Tibial nerve (tissue), 3 donors: ENCODE data around the gene KCNH2.

Experiments used
- POLR2A ChIP-seq, 2 donors: fragments of 450-650 bp; IDR thresholded peaks; one replicate each; pipeline ENCODE4 v1.6.1; 2017; ENCODE audit warnings: antibody characterized with exemption in 2 of 2, mild to moderate bottlenecking in 2 of 2, moderate library complexity in 2 of 2
- TF ChIP-seq, protein P1 (sequence below), 5 experiments: fragments of 200-600 bp in 3 of 5; fragments of 450-650 bp in 2 of 5; sonication (generic) in 3 of 5; IDR thresholded peaks; one replicate each; pipeline ENCODE4 v1.5.1; 2016 to 2019; ENCODE audit warnings: antibody characterized with exemption in 5 of 5, mild to moderate bottlenecking in 3 of 5, moderate library complexity in 2 of 5

GRCh38 chr7:150937848-150938561, 40.1 kb downstream of the KCNH2 start:
- TF ChIP-seq, protein P1, sequence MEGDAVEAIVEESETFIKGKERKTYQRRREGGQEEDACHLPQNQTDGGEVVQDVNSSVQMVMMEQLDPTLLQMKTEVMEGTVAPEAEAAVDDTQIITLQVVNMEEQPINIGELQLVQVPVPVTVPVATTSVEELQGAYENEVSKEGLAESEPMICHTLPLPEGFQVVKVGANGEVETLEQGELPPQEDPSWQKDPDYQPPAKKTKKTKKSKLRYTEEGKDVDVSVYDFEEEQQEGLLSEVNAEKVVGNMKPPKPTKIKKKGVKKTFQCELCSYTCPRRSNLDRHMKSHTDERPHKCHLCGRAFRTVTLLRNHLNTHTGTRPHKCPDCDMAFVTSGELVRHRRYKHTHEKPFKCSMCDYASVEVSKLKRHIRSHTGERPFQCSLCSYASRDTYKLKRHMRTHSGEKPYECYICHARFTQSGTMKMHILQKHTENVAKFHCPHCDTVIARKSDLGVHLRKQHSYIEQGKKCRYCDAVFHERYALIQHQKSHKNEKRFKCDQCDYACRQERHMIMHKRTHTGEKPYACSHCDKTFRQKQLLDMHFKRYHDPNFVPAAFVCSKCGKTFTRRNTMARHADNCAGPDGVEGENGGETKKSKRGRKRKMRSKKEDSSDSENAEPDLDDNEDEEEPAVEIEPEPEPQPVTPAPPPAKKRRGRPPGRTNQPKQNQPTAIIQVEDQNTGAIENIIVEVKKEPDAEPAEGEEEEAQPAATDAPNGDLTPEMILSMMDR (IDR thresholded peaks at IDR 0.05): no peak
- no peak for TF ChIP-seq POLR2A (IDR thresholded peaks at IDR 0.05)
